ENCODE data around the gene CD99L2.

DNA sequence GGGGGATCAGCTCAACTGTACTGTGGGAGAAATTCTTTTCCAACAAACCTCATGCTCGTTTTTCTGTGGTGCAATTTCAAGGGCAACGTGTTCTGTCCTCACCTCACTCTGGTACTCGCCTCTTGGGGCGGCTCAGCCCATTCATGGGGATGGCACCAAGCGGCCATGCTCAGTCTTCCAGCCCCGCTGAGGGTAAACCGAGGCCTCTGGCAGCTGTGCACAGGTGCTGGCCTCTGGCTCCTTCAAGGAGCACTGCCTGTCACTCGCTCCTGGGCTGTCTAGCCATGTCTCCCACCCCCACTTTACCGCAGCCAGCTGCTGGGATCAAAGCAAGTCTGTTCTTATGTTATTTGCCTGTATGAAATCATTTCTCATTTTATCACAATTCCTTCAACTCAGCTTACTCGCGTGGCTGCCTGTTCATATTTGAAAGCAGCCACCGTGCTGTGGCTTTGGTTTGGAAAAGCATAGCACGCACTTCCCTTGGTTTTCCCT is 135.1 kb downstream of the CD99L2 start:
- TF ChIP-seq, protein P1, sequence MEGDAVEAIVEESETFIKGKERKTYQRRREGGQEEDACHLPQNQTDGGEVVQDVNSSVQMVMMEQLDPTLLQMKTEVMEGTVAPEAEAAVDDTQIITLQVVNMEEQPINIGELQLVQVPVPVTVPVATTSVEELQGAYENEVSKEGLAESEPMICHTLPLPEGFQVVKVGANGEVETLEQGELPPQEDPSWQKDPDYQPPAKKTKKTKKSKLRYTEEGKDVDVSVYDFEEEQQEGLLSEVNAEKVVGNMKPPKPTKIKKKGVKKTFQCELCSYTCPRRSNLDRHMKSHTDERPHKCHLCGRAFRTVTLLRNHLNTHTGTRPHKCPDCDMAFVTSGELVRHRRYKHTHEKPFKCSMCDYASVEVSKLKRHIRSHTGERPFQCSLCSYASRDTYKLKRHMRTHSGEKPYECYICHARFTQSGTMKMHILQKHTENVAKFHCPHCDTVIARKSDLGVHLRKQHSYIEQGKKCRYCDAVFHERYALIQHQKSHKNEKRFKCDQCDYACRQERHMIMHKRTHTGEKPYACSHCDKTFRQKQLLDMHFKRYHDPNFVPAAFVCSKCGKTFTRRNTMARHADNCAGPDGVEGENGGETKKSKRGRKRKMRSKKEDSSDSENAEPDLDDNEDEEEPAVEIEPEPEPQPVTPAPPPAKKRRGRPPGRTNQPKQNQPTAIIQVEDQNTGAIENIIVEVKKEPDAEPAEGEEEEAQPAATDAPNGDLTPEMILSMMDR (IDR thresholded peaks at IDR 0.05) = no peak
- no peak for TF ChIP-seq POLR2A (IDR thresholded peaks at IDR 0.05)

All from uterus (tissue), 2 donors.